ENCODE data around the gene SPEM2. TPM values are rescaled to one million over a fixed set of nuclear protein-coding genes. Genes with fewer than 3 reads are reported as not detected.

SPEM2 gene
- polyA plus RNA-seq, 1 experiment, result not detected

DNA sequence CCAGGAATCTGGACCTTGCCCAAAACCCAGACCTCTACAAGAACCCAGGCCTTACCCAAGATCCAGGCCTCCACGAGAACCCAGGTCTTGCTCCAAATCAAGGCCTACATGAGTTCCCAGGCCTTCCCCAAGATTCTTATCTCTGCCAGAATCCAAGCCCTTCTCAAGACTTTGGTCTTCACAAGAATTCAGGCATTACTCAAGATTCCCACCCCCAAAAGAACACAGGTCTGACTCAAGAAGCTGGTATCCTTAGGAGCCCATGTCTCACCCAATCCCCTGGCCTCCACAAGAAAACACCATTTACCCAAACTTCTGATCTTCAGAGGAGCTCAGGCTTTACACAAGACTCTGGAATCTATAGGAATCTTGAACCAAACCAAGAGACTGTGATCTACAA lies 5.8 kb downstream of the SPEM2 start:
- no peak overlapping the region for H3K27ac ChIP-seq (ENCODE audit: low read depth, low read length)
- no peak overlapping the region for H3K4me3 ChIP-seq (ENCODE audit: low read depth, low read length)
- CTCF ChIA-PET, result no interaction called here
- H3K9me3 ChIP-seq (ENCODE audit: control insufficient read depth, insufficient read depth, low read length), result peaks cover 6% of the 10 kb centered on the region; the same call in 1 of the 2 replicates
- DNase-seq (ENCODE audit: low read depth, low spot score), result no peak
- TF ChIP-seq, protein P1, sequence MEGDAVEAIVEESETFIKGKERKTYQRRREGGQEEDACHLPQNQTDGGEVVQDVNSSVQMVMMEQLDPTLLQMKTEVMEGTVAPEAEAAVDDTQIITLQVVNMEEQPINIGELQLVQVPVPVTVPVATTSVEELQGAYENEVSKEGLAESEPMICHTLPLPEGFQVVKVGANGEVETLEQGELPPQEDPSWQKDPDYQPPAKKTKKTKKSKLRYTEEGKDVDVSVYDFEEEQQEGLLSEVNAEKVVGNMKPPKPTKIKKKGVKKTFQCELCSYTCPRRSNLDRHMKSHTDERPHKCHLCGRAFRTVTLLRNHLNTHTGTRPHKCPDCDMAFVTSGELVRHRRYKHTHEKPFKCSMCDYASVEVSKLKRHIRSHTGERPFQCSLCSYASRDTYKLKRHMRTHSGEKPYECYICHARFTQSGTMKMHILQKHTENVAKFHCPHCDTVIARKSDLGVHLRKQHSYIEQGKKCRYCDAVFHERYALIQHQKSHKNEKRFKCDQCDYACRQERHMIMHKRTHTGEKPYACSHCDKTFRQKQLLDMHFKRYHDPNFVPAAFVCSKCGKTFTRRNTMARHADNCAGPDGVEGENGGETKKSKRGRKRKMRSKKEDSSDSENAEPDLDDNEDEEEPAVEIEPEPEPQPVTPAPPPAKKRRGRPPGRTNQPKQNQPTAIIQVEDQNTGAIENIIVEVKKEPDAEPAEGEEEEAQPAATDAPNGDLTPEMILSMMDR (IDR thresholded peaks at IDR 0.05; ENCODE audit: low read depth, low read length), result no peak
- POLR2A ChIA-PET, result no interaction called here
- peaks cover 4% of the 10 kb centered on the region for H3K27me3 ChIP-seq (ENCODE audit: control insufficient read depth, insufficient read depth, low read length)

DNA sequence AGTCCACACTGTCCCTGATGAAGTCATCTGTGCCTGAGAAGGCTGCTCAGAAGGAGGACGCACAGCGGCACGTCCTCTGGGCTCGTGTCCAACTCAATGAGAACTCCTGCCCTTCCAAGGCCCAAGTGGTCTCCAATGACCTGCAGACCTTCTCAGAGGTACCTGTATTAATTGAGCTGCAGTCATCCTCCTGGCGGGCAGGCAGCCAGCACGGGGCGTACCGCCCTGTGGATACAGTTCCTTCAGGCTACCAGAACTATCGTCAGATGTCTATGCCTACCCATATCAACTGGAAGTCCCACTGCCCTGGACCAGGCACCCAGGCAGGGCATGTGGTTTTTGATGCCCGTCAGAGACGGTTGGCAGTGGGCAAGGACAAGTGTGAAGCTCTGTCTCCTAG lies 6.9 kb downstream of the SPEM2 start:
- Histone ChIP-seq H3K9me3 (ENCODE audit: control insufficient read depth, insufficient read depth, low read length) (peaks cover 6% of the 10 kb centered on the region; the same call in 1 of the 2 replicates), H3K27me3 (ENCODE audit: control insufficient read depth, insufficient read depth, low read length) (peaks cover 6% of the 10 kb centered on the region), H3K27ac (ENCODE audit: low read depth, low read length) (no peak overlapping the region), H3K4me3 (ENCODE audit: low read depth, low read length) (no peak overlapping the region)
- TF ChIP-seq, protein P1 (IDR thresholded peaks at IDR 0.05; ENCODE audit: low read depth, low read length), result no peak
- no peak for DNase-seq (ENCODE audit: low read depth, low spot score)
- CTCF ChIA-PET, result interaction anchor here (0.6 kb wide), 1 partner anchor 40 kb away, joined by 3 read pairs; no protein-coding TSS in a partner anchor
- POLR2A ChIA-PET, result no interaction called here

DNA sequence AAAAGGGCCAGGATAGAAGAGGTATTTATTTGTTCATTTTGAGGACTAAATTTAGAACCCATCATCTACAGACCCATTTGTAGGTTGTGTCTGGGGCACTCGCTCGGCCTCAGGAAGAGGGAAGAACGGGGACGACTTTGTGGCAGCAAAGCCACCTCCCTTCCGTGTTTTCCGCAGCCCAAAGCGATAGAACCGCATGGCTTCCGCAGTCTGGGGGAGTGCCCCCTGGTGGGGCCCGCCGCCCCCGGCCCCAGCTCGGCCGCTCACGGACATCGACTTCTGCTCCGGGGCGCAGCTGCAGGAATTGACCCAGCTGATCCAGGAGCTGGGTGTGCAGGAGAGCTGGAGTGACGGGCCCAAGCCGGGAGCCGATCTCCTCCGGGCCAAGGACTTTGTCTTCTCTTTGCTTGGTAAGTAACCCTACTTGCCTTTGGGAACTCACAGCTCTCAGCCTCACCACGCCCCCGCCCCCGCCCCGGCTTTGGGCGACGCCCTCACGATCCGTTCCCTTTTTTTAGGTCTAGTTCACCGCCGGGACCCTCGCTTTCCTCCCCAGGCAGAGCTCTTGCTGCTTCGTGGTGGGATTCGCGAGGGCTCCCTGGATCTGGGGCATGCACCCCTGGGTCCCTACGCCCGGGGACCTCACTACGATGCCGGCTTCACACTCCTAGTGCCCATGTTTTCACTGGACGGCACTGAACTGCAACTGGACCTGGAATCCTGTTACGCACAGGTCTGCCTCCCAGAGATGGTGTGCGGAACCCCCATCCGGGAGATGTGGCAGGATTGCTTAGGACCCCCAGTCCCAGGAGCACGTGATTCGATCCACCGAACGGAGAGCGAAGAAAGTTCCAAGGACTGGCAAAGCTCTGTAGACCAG lies 10.5 kb downstream of the SPEM2 start:
- peaks cover 31% of the 10 kb centered on the region for H3K27me3 ChIP-seq (ENCODE audit: control insufficient read depth, insufficient read depth, low read length)
- H3K27ac ChIP-seq (ENCODE audit: low read depth, low read length), result no peak overlapping the region
- H3K4me3 ChIP-seq (ENCODE audit: low read depth, low read length), result peak overlapping the region; percentile 45
- peaks cover 6% of the 10 kb centered on the region; the same call in 1 of the 2 replicates for H3K9me3 ChIP-seq (ENCODE audit: control insufficient read depth, insufficient read depth, low read length)
- ChIA-PET POLR2A (interaction anchor here (1.2 to 2.7 kb wide), 3 partner anchors 8 to 48 kb away, joined by 3 to 16 read pairs (median 4); partner anchors contain the start of gene POLR2A), CTCF (interaction anchor here (0.6 to 3.3 kb wide), 9 partner anchors 11 to 125 kb away, joined by 3 to 14 read pairs (median 4); partner anchors contain the start of gene SENP3)
- TF ChIP-seq, protein P1 (IDR thresholded peaks at IDR 0.05; ENCODE audit: low read depth, low read length), result peak; percentile 17; the same call in 1 of the 2 replicates
- DNase-seq (ENCODE audit: low read depth, low spot score), result no peak

DNA sequence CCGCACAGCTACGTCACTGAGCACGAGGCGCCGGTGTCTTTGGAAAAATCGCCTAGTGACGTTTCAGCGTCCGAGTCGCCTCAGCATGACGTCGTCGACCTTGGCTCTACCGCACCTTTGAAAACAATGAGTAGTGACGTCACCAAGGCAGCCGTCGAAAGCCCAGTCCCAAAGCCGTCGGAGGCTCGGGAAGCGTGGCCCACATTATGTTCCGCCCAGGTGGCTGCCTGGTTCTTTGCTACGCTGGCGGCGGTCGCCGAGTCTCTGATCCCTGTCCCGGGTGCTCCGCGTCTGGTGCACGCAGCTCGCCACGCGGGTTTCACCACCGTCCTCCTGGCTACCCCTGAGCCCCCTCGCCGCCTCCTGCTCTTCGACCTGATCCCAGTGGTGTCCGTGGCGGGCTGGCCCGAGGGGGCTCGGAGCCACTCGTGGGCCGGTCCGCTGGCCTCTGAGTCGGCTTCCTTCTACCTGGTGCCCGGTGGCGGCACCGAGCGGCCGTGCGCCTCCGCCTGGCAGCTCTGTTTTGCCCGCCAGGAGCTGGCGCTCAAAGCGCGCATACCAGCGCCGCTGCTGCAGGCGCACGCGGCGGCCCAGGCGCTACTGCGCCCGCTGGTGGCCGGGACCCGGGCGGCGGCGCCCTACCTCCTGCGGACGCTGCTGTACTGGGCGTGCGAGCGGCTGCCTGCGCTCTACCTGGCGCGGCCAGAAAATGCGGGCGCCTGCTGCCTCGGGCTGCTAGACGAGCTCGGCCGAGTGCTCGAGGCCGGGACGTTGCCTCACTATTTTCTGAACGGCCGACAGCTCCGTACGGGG lies 11.3 kb downstream of the SPEM2 start:
- peaks cover 31% of the 10 kb centered on the region for H3K27me3 ChIP-seq (ENCODE audit: control insufficient read depth, insufficient read depth, low read length)
- POLR2A ChIA-PET, result interaction anchor here (0.6 to 2.7 kb wide), 4 partner anchors 9 to 47 kb away, joined by 3 to 16 read pairs (median 4); partner anchors contain the start of genes POLR2A and TMEM256
- no peak overlapping the region for H3K27ac ChIP-seq (ENCODE audit: low read depth, low read length)
- peak overlapping the region; percentile 38 for H3K4me3 ChIP-seq (ENCODE audit: low read depth, low read length)
- CTCF ChIA-PET, result interaction anchor here (0.6 to 3.3 kb wide), 13 partner anchors 10 to 124 kb away, joined by 3 to 14 read pairs (median 4); partner anchors contain the start of genes SENP3, SPEM2 and TMEM95
- H3K9me3 ChIP-seq (ENCODE audit: control insufficient read depth, insufficient read depth, low read length), result peaks cover 6% of the 10 kb centered on the region; the same call in 1 of the 2 replicates
- TF ChIP-seq, protein P1 (IDR thresholded peaks at IDR 0.05; ENCODE audit: low read depth, low read length), result peak; percentile 58
- DNase-seq (ENCODE audit: low read depth, low spot score), result no peak

Data from AG04450 (cell line).